ENCODE measurements around the gene ATG16L2. TPM values are rescaled to one million over a fixed set of nuclear protein-coding genes. Genes with fewer than 3 reads are reported as not detected.
"Not testable (repeated sequence)": the region's sequence is repeated elsewhere in the genome, so short reads cannot be mapped to it uniquely, and the experiment has no call there.

ATG16L2 gene
- total RNA-seq, 1 donor from 2014 or later = 44.0 TPM

DNA sequence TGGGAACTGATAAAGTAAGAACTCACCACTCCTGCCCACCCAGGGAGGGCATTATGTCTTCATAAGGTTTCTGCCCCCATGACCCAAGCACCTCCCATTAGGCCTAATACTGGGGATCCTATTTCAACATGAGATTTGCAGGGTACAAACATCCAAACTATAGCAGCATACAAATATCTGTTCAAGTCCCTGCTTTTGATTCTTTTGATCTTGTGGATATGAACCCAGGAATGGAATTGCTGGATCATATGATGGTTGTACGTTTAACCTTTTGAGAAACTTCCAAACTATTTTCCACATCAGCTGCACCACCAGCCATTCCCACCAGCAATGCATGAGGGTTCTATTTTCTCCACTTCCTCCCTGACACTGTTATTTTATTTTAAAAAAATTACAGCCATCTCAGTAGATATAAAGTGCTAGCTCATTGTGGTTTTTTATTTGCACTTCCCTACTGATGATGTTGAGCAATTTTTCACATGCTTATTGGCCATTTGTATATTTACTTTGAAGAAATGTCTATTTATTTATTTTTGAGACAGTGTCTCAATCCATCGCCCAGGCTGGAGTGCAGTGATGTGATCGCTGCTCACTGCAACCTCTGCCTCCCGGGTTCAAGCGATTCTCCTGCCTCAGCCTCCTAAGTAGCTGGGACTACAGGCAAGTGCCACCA lies 7.1 kb upstream of the ATG16L2 start:
- Mint-ChIP-seq H3K4me3 (no peak overlapping the region), H3K36me3 (peaks cover 12% of the 10 kb centered on the region), H3K27me3 (ENCODE audit: low read depth) (no peaks in the 10 kb centered on the region), H3K4me1 (peaks cover 3% of the 10 kb centered on the region), H3K9me3 (no peaks in the 10 kb centered on the region), H3K27ac (no peak overlapping the region)
- DNase-seq (ENCODE audit: low spot score in 2 of 2, unreplicated experiment in 2 of 2) = no peak
- TF ChIP-seq, protein P1, sequence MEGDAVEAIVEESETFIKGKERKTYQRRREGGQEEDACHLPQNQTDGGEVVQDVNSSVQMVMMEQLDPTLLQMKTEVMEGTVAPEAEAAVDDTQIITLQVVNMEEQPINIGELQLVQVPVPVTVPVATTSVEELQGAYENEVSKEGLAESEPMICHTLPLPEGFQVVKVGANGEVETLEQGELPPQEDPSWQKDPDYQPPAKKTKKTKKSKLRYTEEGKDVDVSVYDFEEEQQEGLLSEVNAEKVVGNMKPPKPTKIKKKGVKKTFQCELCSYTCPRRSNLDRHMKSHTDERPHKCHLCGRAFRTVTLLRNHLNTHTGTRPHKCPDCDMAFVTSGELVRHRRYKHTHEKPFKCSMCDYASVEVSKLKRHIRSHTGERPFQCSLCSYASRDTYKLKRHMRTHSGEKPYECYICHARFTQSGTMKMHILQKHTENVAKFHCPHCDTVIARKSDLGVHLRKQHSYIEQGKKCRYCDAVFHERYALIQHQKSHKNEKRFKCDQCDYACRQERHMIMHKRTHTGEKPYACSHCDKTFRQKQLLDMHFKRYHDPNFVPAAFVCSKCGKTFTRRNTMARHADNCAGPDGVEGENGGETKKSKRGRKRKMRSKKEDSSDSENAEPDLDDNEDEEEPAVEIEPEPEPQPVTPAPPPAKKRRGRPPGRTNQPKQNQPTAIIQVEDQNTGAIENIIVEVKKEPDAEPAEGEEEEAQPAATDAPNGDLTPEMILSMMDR (IDR thresholded peaks at IDR 0.05; ENCODE audit: unreplicated experiment) = no peak

DNA sequence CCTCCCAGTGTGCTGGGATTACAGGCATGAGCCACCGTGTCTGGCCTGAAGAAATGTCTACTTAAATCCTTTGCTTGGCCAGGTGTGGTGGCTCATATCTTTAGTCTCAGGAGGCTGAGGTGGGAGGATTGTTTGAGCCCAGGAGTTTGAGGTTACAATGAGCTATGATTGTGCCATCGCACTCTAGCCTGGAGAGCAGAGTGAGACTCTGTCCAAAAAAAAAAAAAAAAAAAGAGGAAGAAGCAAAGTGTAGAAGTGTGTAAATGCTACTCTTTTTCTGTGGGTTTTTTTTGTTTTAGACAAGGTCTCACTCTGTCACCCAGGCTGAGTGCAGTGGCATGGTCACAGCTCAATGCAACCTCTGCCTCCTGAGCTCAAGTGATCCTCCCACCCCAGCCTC lies 6.4 kb upstream of the ATG16L2 start:
- Mint-ChIP-seq H3K4me3 (no peak overlapping the region), H3K27ac (no peak overlapping the region), H3K27me3 (ENCODE audit: low read depth) (no peaks in the 10 kb centered on the region), H3K9me3 (no peaks in the 10 kb centered on the region), H3K36me3 (peaks cover 12% of the 10 kb centered on the region), H3K4me1 (peaks cover 7% of the 10 kb centered on the region)
- TF ChIP-seq, protein P1 (IDR thresholded peaks at IDR 0.05; ENCODE audit: unreplicated experiment) = no peak
- DNase-seq (ENCODE audit: low spot score in 2 of 2, unreplicated experiment in 2 of 2) = no peak

DNA sequence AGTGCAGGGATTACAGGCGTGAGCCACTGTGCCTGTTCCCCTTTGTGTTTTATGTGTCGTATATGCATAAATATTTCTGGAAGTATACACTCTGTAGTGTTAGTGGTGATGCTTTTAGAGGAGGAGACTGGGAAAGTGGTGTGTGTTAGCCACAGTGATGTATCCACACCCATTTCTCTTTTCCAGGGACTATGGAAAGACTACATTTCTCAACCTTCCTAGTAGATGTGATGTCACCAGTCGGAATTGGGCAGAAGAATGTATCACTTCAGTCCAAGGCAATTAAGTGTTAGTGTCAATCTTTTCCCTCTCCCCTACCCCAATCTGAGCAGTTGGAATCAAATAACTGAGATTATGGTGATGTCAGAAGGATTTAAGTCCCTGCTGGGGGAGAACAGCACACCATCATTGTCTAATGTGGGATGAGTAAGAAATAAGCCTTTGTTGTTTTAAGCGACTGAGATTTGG lies 5.8 kb upstream of the ATG16L2 start:
- TF ChIP-seq, protein P1 (IDR thresholded peaks at IDR 0.05; ENCODE audit: unreplicated experiment) = no peak
- Mint-ChIP-seq H3K4me1 (peaks cover 13% of the 10 kb centered on the region), H3K9me3 (no peaks in the 10 kb centered on the region), H3K4me3 (no peak overlapping the region), H3K36me3 (peaks cover 12% of the 10 kb centered on the region), H3K27me3 (ENCODE audit: low read depth) (no peaks in the 10 kb centered on the region), H3K27ac (no peak overlapping the region)
- DNase-seq (ENCODE audit: low spot score in 2 of 2, unreplicated experiment in 2 of 2) = no peak

DNA sequence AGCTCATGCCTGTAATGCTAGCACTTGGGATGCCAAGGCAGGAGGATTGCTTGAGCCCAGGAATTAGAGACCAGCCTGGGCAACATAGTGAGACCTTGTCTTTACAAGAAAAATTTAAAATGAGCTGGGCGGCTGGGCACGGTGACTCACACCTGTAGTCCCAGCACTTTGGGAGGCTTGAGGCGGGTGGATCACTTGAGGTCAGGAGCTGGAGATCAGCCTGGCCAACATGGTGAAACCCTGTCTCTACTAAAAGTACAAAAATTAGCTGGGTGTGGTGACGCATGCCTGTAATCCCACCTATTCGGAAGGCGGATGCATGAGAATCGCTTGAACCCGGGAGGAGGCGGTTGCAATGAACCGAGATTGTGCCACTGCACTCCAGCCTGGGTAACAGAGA lies 2.5 kb upstream of the ATG16L2 start:
- peak overlapping the region; percentile 43 for H3K27ac Mint-ChIP-seq
- peaks cover 30% of the 10 kb centered on the region for H3K4me1 Mint-ChIP-seq
- not testable (repeated sequence) for H3K9me3 Mint-ChIP-seq; H3K27me3 Mint-ChIP-seq (ENCODE audit: low read depth); DNase-seq (ENCODE audit: low spot score in 2 of 2, unreplicated experiment in 2 of 2)
- peaks cover 12% of the 10 kb centered on the region for H3K36me3 Mint-ChIP-seq
- peak overlapping the region; percentile 8 for H3K4me3 Mint-ChIP-seq

DNA sequence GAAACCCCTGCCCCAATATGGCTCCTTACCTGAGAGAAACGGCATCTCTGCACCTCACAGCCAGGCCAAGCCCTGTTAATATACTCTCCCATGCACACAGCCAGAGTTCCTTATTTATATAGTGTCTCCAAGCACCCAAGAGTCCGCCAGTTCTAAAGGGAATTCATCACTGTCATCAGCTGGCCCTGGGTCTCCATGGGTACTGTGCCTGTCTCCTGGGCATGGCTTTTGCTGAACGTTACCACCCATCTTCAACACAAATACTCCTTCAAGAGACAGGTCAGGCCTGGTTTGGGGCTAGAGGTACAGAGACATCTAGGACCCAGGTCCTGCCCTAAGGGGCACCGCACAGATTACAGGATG lies 1.6 kb upstream of the ATG16L2 start:
- Mint-ChIP-seq H3K4me1 (peaks cover 31% of the 10 kb centered on the region), H3K27ac (peak overlapping the region; percentile 52), H3K9me3 (no peaks in the 10 kb centered on the region), H3K27me3 (ENCODE audit: low read depth) (no peaks in the 10 kb centered on the region), H3K4me3 (peak overlapping the region; percentile 81), H3K36me3 (peaks cover 12% of the 10 kb centered on the region)
- TF ChIP-seq, protein P1 (IDR thresholded peaks at IDR 0.05; ENCODE audit: unreplicated experiment) = no peak
- no peak for DNase-seq (ENCODE audit: low spot score in 2 of 2, unreplicated experiment in 2 of 2)

DNA sequence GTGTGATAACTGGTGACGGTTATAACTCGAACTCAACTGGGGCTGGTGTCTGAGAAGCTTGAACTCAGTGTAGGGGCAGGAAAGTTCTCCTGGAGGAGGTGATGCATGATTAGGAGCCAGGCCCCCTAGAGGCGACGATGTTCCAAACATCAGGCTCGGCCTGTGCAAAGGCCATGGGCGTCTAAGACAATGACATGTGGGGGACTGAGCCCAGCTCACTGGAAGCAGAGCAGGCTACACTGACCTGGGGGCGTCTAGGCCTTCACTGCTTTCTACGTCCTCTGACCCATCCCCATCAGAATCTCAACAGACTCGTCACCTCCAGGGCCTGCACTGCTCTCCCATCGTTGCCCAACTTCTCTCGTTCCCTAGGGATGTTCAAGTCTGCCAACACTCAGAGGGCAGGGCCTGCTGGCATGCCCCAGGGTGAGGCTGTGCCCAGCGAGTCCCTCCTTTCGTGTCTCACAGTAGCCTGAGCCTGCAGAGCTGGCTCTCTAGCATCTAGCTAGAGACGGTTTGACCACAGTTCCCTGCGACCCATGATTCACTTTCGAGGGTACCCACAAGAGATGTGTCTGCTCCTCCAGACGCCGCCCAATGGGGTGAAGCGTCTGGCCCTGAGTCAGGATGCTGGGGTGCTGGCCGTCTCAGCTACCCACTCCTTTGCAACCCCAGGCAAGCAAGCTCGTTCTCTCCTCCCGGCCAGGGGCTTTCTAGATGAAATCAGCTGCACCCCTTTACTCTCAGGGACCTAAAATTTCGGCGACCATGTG lies 1.1 kb upstream of the ATG16L2 start:
- TF ChIP-seq, protein P1 (IDR thresholded peaks at IDR 0.05; ENCODE audit: unreplicated experiment) = peak; percentile 44
- Mint-ChIP-seq H3K27me3 (ENCODE audit: low read depth) (no peaks in the 10 kb centered on the region), H3K4me1 (peaks cover 31% of the 10 kb centered on the region), H3K36me3 (peaks cover 12% of the 10 kb centered on the region), H3K4me3 (peak overlapping the region; percentile 81), H3K27ac (peak overlapping the region; percentile 97), H3K9me3 (no peaks in the 10 kb centered on the region)
- no peak for DNase-seq (ENCODE audit: low spot score in 2 of 2, unreplicated experiment in 2 of 2)
